HepG2 (cell line): ENCODE data around the gene EIF4G2. TPM values are rescaled to one million over a fixed set of nuclear protein-coding genes. Genes with fewer than 3 reads are reported as not detected.

Experiments
- DR1 ChIP-seq: sonication (generic); formaldehyde crosslinking; IDR thresholded peaks from 2 replicates; pipeline ENCODE4 v1.8.0; 2021; ENCODE audit warnings: mild to moderate bottlenecking, missing genetic modification reagents, inconsistent platforms
- ESRRA ChIP-seq: sonication (generic); formaldehyde crosslinking; IDR thresholded peaks from 2 replicates; pipeline ENCODE4 v1.5.1; 2020; ENCODE audit warnings: mild to moderate bottlenecking, low read depth, missing genetic modification reagents
- FOXC1 ChIP-seq: sonication (generic); formaldehyde crosslinking; IDR thresholded peaks from 2 replicates; pipeline ENCODE4 v1.8.0; 2022; ENCODE audit warnings: mild to moderate bottlenecking, missing genetic modification reagents, borderline replicate concordance
- LCORL ChIP-seq, 2 experiments: fragments of 450-650 bp in 1 of 2; sonication (generic) in 1 of 2; formaldehyde crosslinking in 1 of 2; IDR thresholded peaks; 2 replicates each; pipeline versions ENCODE4 v1.5.0 to v1.6.1; 2017 to 2020; ENCODE audit warnings: antibody characterized with exemption in 1 of 2, missing genetic modification reagents in 1 of 2
- MEIS1 ChIP-seq: sonication (generic); formaldehyde crosslinking; IDR thresholded peaks from 2 replicates; pipeline ENCODE4 v1.9.0; 2021; ENCODE audit warnings: mild to moderate bottlenecking, missing genetic modification reagents, moderate library complexity, borderline replicate concordance
- NR2F6 ChIP-seq, 2 experiments: IDR thresholded peaks; 2 replicates each; pipeline ENCODE4 v1.6.1; 2016; ENCODE audit warnings: antibody characterized with exemption in 1 of 2, mild to moderate bottlenecking in 1 of 2
- ONECUT2 ChIP-seq: sonication (generic); formaldehyde crosslinking; IDR thresholded peaks from 2 replicates; pipeline ENCODE4 v1.4.0; 2020; ENCODE audit warnings: missing genetic modification reagents
- ZC3H4 ChIP-seq: sonication (generic); formaldehyde crosslinking; IDR thresholded peaks from 2 replicates; pipeline ENCODE4 v1.4.0; 2020; ENCODE audit warnings: missing genetic modification reagents, borderline replicate concordance
- ZNF121 ChIP-seq: sonication (generic); formaldehyde crosslinking; IDR thresholded peaks from 2 replicates; pipeline ENCODE4 v1.5.0; 2020; ENCODE audit warnings: mild to moderate bottlenecking, missing genetic modification reagents
- ZNF850 ChIP-seq: sonication (generic); formaldehyde crosslinking; conservative IDR thresholded peaks from 2 replicates; pipeline ENCODE4 v1.9.0; 2021; ENCODE audit warnings: mild to moderate bottlenecking, missing genetic modification reagents
- ZSCAN9 ChIP-seq: IDR thresholded peaks from 2 replicates; pipeline ENCODE4 v1.6.1; 2016; ENCODE audit warnings: borderline replicate concordance
- polyA plus RNA-seq, 8 experiments: library from polyadenylated mRNA; depleted of rRNA in 3 of 8; stranded (reverse) in 7 of 8; unstranded in 1 of 8; fragments of >200 nt; fragmentation: Illumina TruSeq in 4 of 8; extraction: Trizol in 4 of 8; gene quantifications; 2 replicates each; pipeline versions ENCODE4 v1.2.1 to v1.2.3, GENCODE V29; 2011 to 2016; ENCODE audit warnings: low read depth in 4 of 8, missing spikeins in 1 of 8, mixed read lengths in 1 of 8; ENCODE audit not compliant: insufficient read depth in 1 of 8
- total RNA-seq, 5 experiments: library from RNA; depleted of rRNA; stranded (reverse); fragments of >200 nt; fragmentation: Illumina TruSeq; extraction: Trizol; gene quantifications; 2 replicates each; pipeline ENCODE4 v1.2.3, GENCODE V29; 2016; ENCODE audit warnings: low read depth in 1 of 5
- TF ChIP-seq, protein P1 (sequence below): sonication (generic); formaldehyde crosslinking; IDR thresholded peaks from 2 replicates; pipeline ENCODE4 v1.4.0; 2020; ENCODE audit warnings: missing genetic modification reagents, mild to moderate bottlenecking, borderline replicate concordance
- TF ChIP-seq, protein P2 (sequence below): sonication (generic); formaldehyde crosslinking; IDR thresholded peaks from 2 replicates; pipeline ENCODE4 v1.8.1; 2023; ENCODE audit warnings: mild to moderate bottlenecking, missing genetic modification reagents
- TF ChIP-seq, protein P3 (sequence below): sonication (generic); formaldehyde crosslinking; IDR thresholded peaks from 2 replicates; pipeline ENCODE4 v1.4.0; 2020; ENCODE audit warnings: missing genetic modification reagents
- TF ChIP-seq, protein P4 (sequence below): sonication (generic); formaldehyde crosslinking; IDR thresholded peaks from 2 replicates; pipeline ENCODE4 v1.4.0; 2020; ENCODE audit warnings: missing genetic modification reagents
- TF ChIP-seq, protein P5 (sequence below): IDR thresholded peaks from 2 replicates; pipeline ENCODE4 v1.6.1; 2012; ENCODE audit warnings: inconsistent platforms
- TF ChIP-seq, protein P6 (sequence below): IDR thresholded peaks from 2 replicates; pipeline ENCODE4 v1.6.1; 2016; ENCODE audit warnings: low read depth, control low read depth

Gene EIF4G2
- total and polyA plus RNA-seq, 2 of the 13 experiments (the other 11 are each of a cell fraction or from before 2014, with no cell fraction given), result 362 to 546 TPM

DNA sequence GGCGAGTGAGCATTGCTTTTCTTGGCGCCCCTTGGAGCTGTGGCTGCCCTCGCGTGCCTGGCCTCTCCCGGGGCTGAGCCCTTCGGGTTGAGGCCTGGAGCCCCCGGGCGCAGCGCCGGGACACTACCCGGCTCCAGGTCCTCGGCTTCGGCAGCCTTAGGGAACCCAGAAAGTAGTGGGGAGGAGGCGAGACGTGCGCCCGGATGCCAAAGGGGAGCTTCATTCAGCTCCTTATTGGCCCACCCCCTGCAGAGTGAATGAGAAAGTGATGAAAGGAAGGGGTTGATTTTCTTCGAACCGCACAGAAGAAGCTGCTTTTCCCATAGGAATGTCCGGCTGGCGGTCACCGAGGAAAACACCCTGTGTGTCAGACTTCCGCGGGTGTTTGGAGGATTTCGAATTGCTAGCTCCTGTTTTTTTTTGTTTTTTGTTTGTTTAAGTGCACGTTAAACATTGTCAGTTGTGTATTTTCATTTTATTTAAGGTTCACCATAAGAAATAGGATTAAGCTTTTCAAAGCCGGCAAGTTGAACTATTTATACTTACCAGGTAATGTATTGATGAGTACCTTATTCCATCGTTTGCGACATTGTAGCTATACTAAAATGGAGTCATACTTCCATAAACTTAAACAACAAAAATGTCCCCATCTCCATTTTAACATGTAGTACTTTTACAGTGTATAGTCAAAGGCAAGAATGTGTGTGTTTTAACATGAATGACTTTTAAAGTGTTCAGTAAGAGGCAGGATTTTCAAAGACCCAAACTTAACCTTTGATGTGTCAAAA, 841 bp upstream of the EIF4G2 start (continued):
- TF ChIP-seq, protein P1, sequence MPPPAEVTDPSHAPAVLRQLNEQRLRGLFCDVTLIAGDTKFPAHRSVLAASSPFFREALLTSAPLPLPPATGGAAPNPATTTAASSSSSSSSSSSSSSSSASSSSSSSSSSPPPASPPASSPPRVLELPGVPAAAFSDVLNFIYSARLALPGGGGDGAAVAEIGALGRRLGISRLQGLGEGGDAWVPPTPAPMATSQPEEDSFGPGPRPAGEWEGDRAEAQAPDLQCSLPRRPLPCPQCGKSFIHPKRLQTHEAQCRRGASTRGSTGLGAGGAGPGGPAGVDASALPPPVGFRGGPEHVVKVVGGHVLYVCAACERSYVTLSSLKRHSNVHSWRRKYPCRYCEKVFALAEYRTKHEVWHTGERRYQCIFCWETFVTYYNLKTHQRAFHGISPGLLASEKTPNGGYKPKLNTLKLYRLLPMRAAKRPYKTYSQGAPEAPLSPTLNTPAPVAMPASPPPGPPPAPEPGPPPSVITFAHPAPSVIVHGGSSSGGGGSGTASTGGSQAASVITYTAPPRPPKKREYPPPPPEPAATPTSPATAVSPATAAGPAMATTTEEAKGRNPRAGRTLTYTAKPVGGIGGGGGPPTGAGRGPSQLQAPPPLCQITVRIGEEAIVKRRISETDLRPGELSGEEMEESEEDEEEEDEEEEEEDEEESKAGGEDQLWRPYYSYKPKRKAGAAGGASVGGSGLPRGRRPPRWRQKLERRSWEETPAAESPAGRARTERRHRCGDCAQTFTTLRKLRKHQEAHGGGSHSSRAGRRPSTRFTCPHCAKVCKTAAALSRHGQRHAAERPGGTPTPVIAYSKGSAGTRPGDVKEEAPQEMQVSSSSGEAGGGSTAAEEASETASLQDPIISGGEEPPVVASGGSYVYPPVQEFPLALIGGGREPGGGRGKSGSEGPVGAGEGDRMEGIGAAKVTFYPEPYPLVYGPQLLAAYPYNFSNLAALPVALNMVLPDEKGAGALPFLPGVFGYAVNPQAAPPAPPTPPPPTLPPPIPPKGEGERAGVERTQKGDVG (CRISPR knock-in tag), result no peak
- TF ChIP-seq, protein P2, sequence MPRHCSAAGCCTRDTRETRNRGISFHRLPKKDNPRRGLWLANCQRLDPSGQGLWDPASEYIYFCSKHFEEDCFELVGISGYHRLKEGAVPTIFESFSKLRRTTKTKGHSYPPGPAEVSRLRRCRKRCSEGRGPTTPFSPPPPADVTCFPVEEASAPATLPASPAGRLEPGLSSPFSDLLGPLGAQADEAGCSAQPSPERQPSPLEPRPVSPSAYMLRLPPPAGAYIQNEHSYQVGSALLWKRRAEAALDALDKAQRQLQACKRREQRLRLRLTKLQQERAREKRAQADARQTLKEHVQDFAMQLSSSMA (CRISPR knock-in tag), result no peak
- TF ChIP-seq ZC3H4 (CRISPR knock-in tag), result peak; percentile 89; the same call in 1 of the 2 replicates
- TF ChIP-seq, protein P3, sequence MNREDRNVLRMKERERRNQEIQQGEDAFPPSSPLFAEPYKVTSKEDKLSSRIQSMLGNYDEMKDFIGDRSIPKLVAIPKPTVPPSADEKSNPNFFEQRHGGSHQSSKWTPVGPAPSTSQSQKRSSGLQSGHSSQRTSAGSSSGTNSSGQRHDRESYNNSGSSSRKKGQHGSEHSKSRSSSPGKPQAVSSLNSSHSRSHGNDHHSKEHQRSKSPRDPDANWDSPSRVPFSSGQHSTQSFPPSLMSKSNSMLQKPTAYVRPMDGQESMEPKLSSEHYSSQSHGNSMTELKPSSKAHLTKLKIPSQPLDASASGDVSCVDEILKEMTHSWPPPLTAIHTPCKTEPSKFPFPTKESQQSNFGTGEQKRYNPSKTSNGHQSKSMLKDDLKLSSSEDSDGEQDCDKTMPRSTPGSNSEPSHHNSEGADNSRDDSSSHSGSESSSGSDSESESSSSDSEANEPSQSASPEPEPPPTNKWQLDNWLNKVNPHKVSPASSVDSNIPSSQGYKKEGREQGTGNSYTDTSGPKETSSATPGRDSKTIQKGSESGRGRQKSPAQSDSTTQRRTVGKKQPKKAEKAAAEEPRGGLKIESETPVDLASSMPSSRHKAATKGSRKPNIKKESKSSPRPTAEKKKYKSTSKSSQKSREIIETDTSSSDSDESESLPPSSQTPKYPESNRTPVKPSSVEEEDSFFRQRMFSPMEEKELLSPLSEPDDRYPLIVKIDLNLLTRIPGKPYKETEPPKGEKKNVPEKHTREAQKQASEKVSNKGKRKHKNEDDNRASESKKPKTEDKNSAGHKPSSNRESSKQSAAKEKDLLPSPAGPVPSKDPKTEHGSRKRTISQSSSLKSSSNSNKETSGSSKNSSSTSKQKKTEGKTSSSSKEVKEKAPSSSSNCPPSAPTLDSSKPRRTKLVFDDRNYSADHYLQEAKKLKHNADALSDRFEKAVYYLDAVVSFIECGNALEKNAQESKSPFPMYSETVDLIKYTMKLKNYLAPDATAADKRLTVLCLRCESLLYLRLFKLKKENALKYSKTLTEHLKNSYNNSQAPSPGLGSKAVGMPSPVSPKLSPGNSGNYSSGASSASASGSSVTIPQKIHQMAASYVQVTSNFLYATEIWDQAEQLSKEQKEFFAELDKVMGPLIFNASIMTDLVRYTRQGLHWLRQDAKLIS, result no peak
- TF ChIP-seq FOXC1 (CRISPR knock-in tag), result no peak
- no peak for TF ChIP-seq DR1 (CRISPR knock-in tag)
- TF ChIP-seq ZNF850, result no peak
- TF ChIP-seq, protein P4, sequence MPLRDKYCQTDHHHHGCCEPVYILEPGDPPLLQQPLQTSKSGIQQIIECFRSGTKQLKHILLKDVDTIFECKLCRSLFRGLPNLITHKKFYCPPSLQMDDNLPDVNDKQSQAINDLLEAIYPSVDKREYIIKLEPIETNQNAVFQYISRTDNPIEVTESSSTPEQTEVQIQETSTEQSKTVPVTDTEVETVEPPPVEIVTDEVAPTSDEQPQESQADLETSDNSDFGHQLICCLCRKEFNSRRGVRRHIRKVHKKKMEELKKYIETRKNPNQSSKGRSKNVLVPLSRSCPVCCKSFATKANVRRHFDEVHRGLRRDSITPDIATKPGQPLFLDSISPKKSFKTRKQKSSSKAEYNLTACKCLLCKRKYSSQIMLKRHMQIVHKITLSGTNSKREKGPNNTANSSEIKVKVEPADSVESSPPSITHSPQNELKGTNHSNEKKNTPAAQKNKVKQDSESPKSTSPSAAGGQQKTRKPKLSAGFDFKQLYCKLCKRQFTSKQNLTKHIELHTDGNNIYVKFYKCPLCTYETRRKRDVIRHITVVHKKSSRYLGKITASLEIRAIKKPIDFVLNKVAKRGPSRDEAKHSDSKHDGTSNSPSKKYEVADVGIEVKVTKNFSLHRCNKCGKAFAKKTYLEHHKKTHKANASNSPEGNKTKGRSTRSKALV (CRISPR knock-in tag), result peak; percentile 86
- TF ChIP-seq MEIS1 (CRISPR knock-in tag), result 0 out of 2 replicates have a peak, but pooled peaks have one; percentile 20
- no peak for TF ChIP-seq LCORL (IDR thresholded peaks at IDR 0.05)
- no peak for TF ChIP-seq LCORL (CRISPR knock-in tag; IDR thresholded peaks at IDR 0.05)
- no peak for TF ChIP-seq NR2F6 (IDR thresholded peaks at IDR 0.05)
- TF ChIP-seq NR2F6 (CRISPR knock-in tag; IDR thresholded peaks at IDR 0.05), result no peak
- TF ChIP-seq, protein P5, sequence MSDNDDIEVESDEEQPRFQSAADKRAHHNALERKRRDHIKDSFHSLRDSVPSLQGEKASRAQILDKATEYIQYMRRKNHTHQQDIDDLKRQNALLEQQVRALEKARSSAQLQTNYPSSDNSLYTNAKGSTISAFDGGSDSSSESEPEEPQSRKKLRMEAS, result no peak
- TF ChIP-seq ZNF121, result no peak
- TF ChIP-seq ONECUT2 (CRISPR knock-in tag), result no peak
- TF ChIP-seq, protein P6, sequence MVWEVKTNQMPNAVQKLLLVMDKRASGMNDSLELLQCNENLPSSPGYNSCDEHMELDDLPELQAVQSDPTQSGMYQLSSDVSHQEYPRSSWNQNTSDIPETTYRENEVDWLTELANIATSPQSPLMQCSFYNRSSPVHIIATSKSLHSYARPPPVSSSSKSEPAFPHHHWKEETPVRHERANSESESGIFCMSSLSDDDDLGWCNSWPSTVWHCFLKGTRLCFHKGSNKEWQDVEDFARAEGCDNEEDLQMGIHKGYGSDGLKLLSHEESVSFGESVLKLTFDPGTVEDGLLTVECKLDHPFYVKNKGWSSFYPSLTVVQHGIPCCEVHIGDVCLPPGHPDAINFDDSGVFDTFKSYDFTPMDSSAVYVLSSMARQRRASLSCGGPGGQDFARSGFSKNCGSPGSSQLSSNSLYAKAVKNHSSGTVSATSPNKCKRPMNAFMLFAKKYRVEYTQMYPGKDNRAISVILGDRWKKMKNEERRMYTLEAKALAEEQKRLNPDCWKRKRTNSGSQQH (CRISPR knock-in tag), result no peak; the same call in 1 of the 2 replicates
- TF ChIP-seq ESRRA, result no peak
- TF ChIP-seq ZSCAN9, result no peak
